ENCODE data around the gene ITGB6. TPM values are rescaled to one million over a fixed set of nuclear protein-coding genes. Genes with fewer than 3 reads are reported as not detected.

The ITGB6 gene
- total and polyA plus RNA-seq, 10 of the 15 experiments (the other 5 are each of a cell fraction or from before 2014, with no cell fraction given), result 0.04 TPM; not detected in 9

DNA sequence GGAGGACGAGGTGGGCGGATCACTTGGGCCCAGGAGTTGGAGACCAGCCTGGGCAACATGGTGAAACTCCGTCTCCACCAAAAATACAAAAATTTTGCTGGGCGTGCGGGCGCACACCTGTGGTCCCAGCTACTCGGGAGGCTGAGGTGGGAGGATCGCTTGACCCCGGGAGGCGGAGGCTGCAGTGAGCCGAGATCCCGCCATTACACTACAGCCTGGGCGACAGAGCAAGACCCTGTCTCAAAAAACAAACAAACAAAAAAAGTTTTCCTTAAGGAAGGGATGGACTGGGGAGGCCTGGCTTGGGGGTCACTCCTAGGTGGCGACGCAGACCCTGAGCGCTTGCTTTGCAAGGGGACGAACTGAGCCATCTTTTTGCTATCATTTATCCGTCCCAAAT lies 138.5 kb downstream of the ITGB6 start:
- in situ Hi-C loops (cut with MboI), result no loop called here
- RAD21 ChIA-PET (ENCODE audit: unreplicated experiment), result no interaction called here
- no peak for FAIRE-seq

More for the DNA sequence above, 138.5 kb downstream of the ITGB6 start:
- no peaks in the 10 kb centered on the region for H3K4me1 ChIP-seq (ENCODE audit: control insufficient read depth, insufficient read depth, low read length)
- intact Hi-C loops (cut with micrococcal nuclease; ENCODE audit: unreplicated experiment), result no loop called here
- no peaks in the 10 kb centered on the region for H3K36me3 ChIP-seq (ENCODE audit: control insufficient read depth in 2 of 2, insufficient read depth in 2 of 2, low read length in 1 of 2)
- H2AFZ ChIP-seq (ENCODE audit: control insufficient read depth, low read depth, low read length), result no peak overlapping the region
- ATAC-seq (no peak), DNase-seq (ENCODE audit: low read depth, low spot score) (no peak)
- no peak for TF ChIP-seq ATF7 (IDR thresholded peaks at IDR 0.05; ENCODE audit: low read depth)
- no peak for TF ChIP-seq NFYB (IDR thresholded peaks at IDR 0.05; ENCODE audit: insufficient read depth, low read depth, low read length)
- TF ChIP-seq, protein P1, sequence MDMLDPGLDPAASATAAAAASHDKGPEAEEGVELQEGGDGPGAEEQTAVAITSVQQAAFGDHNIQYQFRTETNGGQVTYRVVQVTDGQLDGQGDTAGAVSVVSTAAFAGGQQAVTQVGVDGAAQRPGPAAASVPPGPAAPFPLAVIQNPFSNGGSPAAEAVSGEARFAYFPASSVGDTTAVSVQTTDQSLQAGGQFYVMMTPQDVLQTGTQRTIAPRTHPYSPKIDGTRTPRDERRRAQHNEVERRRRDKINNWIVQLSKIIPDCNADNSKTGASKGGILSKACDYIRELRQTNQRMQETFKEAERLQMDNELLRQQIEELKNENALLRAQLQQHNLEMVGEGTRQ (IDR thresholded peaks at IDR 0.05; ENCODE audit: borderline replicate concordance, low read depth, low read length), result no peak
- TF ChIP-seq NRF1 (conservative IDR thresholded peaks at IDR 0.05; ENCODE audit: low read depth, low read length), result no peak
- no peak for TF ChIP-seq ZNF207 (IDR thresholded peaks at IDR 0.05; ENCODE audit: borderline replicate concordance)
- no peak for TF ChIP-seq ZNF622 (IDR thresholded peaks at IDR 0.05)
- TF ChIP-seq, protein P2, sequence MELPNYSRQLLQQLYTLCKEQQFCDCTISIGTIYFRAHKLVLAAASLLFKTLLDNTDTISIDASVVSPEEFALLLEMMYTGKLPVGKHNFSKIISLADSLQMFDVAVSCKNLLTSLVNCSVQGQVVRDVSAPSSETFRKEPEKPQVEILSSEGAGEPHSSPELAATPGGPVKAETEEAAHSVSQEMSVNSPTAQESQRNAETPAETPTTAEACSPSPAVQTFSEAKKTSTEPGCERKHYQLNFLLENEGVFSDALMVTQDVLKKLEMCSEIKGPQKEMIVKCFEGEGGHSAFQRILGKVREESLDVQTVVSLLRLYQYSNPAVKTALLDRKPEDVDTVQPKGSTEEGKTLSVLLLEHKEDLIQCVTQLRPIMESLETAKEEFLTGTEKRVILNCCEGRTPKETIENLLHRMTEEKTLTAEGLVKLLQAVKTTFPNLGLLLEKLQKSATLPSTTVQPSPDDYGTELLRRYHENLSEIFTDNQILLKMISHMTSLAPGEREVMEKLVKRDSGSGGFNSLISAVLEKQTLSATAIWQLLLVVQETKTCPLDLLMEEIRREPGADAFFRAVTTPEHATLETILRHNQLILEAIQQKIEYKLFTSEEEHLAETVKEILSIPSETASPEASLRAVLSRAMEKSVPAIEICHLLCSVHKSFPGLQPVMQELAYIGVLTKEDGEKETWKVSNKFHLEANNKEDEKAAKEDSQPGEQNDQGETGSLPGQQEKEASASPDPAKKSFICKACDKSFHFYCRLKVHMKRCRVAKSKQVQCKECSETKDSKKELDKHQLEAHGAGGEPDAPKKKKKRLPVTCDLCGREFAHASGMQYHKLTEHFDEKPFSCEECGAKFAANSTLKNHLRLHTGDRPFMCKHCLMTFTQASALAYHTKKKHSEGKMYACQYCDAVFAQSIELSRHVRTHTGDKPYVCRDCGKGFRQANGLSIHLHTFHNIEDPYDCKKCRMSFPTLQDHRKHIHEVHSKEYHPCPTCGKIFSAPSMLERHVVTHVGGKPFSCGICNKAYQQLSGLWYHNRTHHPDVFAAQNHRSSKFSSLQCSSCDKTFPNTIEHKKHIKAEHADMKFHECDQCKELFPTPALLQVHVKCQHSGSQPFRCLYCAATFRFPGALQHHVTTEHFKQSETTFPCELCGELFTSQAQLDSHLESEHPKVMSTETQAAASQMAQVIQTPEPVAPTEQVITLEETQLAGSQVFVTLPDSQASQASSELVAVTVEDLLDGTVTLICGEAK (IDR thresholded peaks at IDR 0.05; ENCODE audit: borderline replicate concordance), result no peak
- no peak for TF ChIP-seq RBBP5 (conservative IDR thresholded peaks at IDR 0.05)
- H3K9me3 ChIP-seq (replicated peaks; ENCODE audit: control insufficient read depth, insufficient read depth, low read length), result no peaks in the 10 kb centered on the region
- H3K27ac ChIP-seq (ENCODE audit: control insufficient read depth, insufficient read depth), result no peak overlapping the region
- CTCF ChIA-PET, result no interaction called here
- no peaks in the 10 kb centered on the region for H4K20me1 ChIP-seq (ENCODE audit: control insufficient read depth, insufficient read depth)
- SMC1A ChIA-PET (ENCODE audit: uncharacterized antibody, unreplicated experiment), result no interaction called here
- no peak overlapping the region for H3K4me3 ChIP-seq
- no peaks in the 10 kb centered on the region for H3K79me2 ChIP-seq (ENCODE audit: control insufficient read depth, insufficient read depth, low read length)
- H3K4me2 ChIP-seq (ENCODE audit: control insufficient read depth, insufficient read depth), result no peak overlapping the region
- H3K9ac ChIP-seq (ENCODE audit: control insufficient read depth, insufficient read depth, low read length), result no peak overlapping the region
- H3K27me3 ChIP-seq (replicated peaks in 1 of 2; ENCODE audit: control insufficient read depth in 2 of 2, insufficient read depth in 2 of 2, low read length in 1 of 2), result peaks cover 6 to 11% of the 10 kb centered on the region in 2 experiments
- 65% methylated on average over 18 of the region's 18 CpGs for WGBS (ENCODE audit: insufficient coverage, insufficient replicate concordance, low lambda C conversion rate, missing lambda C conversion rate)
- POLR2A ChIA-PET, result no interaction called here
- BruUV-seq (replicated peaks), result no TSS peak

Data from GM12878 (cell line).